Common myeloid progenitor, CD34-positive (primary cell): ENCODE results near the gene HMCN1.

ENCODE experiments used
- CTCF ChIA-PET: fragments of 350-600 bp; sonication (Branson Sonifier 250); formaldehyde crosslinking; loops from one replicate; lab custom pipeline; 2021; ENCODE audit warnings: antibody characterized with exemption; lab: Charles Lee
- POLR2A ChIA-PET: fragments of 350-600 bp; sonication (Branson Sonifier 250); formaldehyde crosslinking; loops from one replicate; lab custom pipeline; 2021; ENCODE audit warnings: antibody characterized with exemption; lab: Charles Lee
- DNase-seq, 3 donors: peaks; one replicate each; pipeline versions ENCODE4 v3.0.0 to v3.0.0-alpha.2; 2013
- H3K27ac ChIP-seq, 2 experiments: 1 replicate in 1 of 2; 2 replicates in 1 of 2; pipeline ENCODE4 v1.7.0; 2013; ENCODE audit warnings: inconsistent platforms in 2 of 2, low read length in 2 of 2, mild to moderate bottlenecking in 2 of 2, low read depth in 1 of 2, moderate library complexity in 1 of 2; ENCODE audit not compliant: severe bottlenecking in 2 of 2, insufficient read depth in 1 of 2, poor library complexity in 1 of 2
- H3K27me3 ChIP-seq, 5 experiments: replicated peaks in 2 of 5; 1 replicate in 3 of 5; 2 replicates in 2 of 5; pipeline versions ENCODE4 v1.6.1 to v1.7.0; 2013; ENCODE audit warnings: low read length in 4 of 5, mild to moderate bottlenecking in 2 of 5, moderate library complexity in 2 of 5, inconsistent platforms in 1 of 5; ENCODE audit not compliant: insufficient read depth in 5 of 5, control insufficient read depth in 4 of 5
- H3K36me3 ChIP-seq, 4 experiments: 1 replicate in 2 of 4; 2 replicates in 2 of 4; pipeline versions ENCODE4 v1.6.1 to v1.7.0; 2013; ENCODE audit warnings: low read length in 3 of 4, control low read depth in 1 of 4, mild to moderate bottlenecking in 1 of 4; ENCODE audit not compliant: control insufficient read depth in 4 of 4, insufficient read depth in 4 of 4
- H3K4me1 ChIP-seq, 4 experiments: 1 replicate in 3 of 4; 2 replicates in 1 of 4; pipeline versions ENCODE4 v1.6.1 to v1.7.1; 2013; ENCODE audit warnings: low read length in 3 of 4, mild to moderate bottlenecking in 3 of 4, control low read depth in 1 of 4, inconsistent platforms in 1 of 4, moderate library complexity in 1 of 4; ENCODE audit not compliant: control insufficient read depth in 4 of 4, insufficient read depth in 4 of 4; ENCODE audit errors: control extremely low read depth in 1 of 4
- H3K4me3 ChIP-seq, 7 experiments: 1 replicate in 4 of 7; 2 replicates in 3 of 7; pipeline versions ENCODE4 v1.5.1 to v1.7.0; 2013; ENCODE audit warnings: mild to moderate bottlenecking in 7 of 7, low read length in 6 of 7, moderate library complexity in 6 of 7, inconsistent platforms in 2 of 7, low read depth in 2 of 7, control low read depth in 1 of 7; ENCODE audit not compliant: insufficient read depth in 4 of 7, control insufficient read depth in 1 of 7; ENCODE audit errors: extremely low read depth in 1 of 7
- H3K9me3 ChIP-seq, 5 experiments: 1 replicate in 4 of 5; 2 replicates in 1 of 5; pipeline versions ENCODE4 v1.6.1 to v1.7.1; 2013; ENCODE audit warnings: low read length in 4 of 5, mild to moderate bottlenecking in 2 of 5, inconsistent platforms in 1 of 5, low read depth in 1 of 5, moderate library complexity in 1 of 5; ENCODE audit not compliant: control insufficient read depth in 4 of 5, insufficient read depth in 2 of 5; ENCODE audit errors: control extremely low read depth in 1 of 5
- WGBS: methylation state at CpG from one replicate; pipeline ENCODE4 v1.1.5; 2013; ENCODE audit not compliant: insufficient coverage; 5-methylcytosine and 5-hydroxymethylcytosine counted together

Gene HMCN1

DNA sequence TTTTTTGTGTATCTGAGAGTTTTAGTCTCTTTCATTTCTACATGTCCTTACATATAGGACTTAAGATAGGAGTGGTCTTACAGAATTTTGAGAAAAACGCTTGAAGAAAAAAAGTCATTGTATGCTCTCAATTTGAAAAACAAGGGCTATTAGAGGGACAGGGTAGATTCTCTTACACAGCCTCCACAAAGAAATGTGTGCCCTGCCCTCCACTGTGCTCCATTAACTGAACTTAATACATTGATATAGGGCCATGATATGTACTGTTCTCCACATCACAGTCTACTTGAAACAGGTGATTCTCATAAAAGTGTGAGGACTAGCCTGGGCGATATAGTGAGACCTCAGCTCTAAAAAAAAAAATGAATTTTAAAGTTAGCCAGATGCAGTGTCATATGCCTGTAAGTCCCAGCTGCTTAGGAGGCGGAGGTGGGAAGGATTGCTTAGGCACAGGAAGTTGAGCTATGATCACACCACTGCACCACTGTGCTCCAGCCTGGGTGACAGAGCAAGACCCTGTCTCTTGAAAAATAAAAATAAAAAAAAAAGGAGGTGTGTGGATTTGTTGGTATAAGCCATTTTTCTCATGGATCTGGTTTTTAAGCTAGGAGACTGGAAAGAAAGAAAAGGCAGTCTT lies 77.0 kb downstream of the HMCN1 start:
- ChIA-PET CTCF (interaction anchor here (0.6 kb wide), 1 partner anchor 828 kb away, joined by 3 read pairs; no protein-coding TSS in a partner anchor), POLR2A (no interaction called here)
- H3K4me1 ChIP-seq, result no peaks in the 10 kb centered on the region
- WGBS, result 67% methylated on average over 1 of the region's 3 CpGs
- no peak overlapping the region for H3K4me3 ChIP-seq
- no peak for DNase-seq
- no peaks in the 10 kb centered on the region for H3K36me3 ChIP-seq
- H3K27ac ChIP-seq, result no peak overlapping the region
- no peaks in the 10 kb centered on the region for H3K27me3 ChIP-seq
- no peaks in the 10 kb centered on the region for H3K9me3 ChIP-seq

DNA sequence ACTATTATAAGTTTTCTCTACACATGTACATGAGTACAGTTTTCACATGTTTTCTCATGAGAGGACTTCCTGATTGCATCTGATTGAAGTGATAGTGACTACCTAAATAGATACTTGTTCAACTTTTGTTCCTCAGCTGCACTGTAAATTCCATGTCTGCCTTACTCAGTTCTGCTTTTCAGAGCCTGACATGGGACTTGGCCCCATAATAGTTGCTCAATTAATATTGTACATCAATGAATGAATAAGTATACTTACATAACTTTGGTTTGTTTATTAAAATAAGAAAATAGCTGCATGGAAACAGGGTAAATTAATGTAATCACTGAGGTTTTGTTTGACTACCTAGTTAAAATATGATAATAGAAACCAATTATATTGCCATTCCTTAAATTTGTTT lies 78.7 kb downstream of the HMCN1 start:
- Histone ChIP-seq H3K27me3 (no peaks in the 10 kb centered on the region), H3K27ac (no peak overlapping the region), H3K9me3 (no peaks in the 10 kb centered on the region), H3K36me3 (no peaks in the 10 kb centered on the region), H3K4me3 (no peak overlapping the region), H3K4me1 (no peaks in the 10 kb centered on the region)
- CTCF ChIA-PET, result interaction anchor here (1.1 to 1.6 kb wide), 3 partner anchors 9 to 89 kb away, joined by 3 read pairs; no protein-coding TSS in a partner anchor
- POLR2A ChIA-PET, result no interaction called here
- DNase-seq, result no peak

DNA sequence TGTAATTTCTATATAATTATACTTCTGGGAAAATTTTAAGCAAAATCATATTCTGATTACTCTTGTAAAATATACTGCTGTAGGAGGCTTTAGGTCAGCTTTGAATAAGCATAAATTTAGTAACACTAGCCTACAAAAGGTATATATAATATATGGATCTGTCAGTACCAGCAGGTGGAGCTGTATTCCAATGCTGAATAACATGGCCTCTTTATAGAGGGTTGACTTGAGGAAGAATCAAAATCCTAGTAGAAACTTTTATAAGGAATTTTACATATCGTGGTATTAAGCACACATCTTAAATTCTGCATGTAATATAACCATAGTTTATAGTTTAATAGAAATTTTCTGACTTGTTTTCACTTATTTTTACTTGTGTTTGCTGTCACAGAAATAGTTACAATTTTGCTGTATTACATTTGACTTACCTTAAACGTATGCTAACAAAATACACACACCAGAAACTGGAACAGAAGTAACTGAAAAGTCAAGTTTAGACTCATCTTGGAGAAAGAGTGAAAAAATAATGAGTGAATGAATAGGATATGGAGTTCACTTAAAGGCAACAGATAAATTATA lies 79.3 kb downstream of the HMCN1 start:
- no peaks in the 10 kb centered on the region for H3K36me3 ChIP-seq
- ChIA-PET POLR2A (no interaction called here), CTCF (interaction anchor here (1.1 to 1.6 kb wide), 3 partner anchors 9 to 90 kb away, joined by 3 read pairs; no protein-coding TSS in a partner anchor)
- no CpG with 5 or more reads among the region's 2 CpGs for WGBS
- H3K27ac ChIP-seq, result no peak overlapping the region
- H3K27me3 ChIP-seq, result no peaks in the 10 kb centered on the region
- DNase-seq, result peak; percentile 39 to 62 (median 48)
- no peaks in the 10 kb centered on the region for H3K4me1 ChIP-seq
- H3K9me3 ChIP-seq, result no peaks in the 10 kb centered on the region
- no peak overlapping the region for H3K4me3 ChIP-seq

DNA sequence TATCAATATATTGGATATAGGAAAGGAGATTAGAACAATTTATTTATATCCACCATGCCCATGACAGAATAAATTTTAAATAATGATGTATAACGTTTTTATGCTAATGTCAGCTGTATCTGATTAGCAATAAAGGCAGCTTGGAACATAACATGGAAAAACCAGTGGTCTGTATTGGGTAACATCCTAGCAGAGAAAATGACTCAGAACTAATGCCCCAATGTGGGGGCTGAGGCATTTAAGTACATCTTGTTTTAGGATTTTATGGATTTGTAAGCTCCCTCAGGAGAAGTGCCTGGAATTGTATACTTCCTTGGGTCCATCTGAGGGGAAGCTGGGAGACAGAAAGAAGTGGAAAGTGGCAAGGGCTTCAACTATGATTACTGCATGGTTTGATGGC lies 82.3 kb downstream of the HMCN1 start:
- Histone ChIP-seq H3K4me1 (peaks cover 0 to 7% (median under 1%) of the 10 kb centered on the region in 4 experiments), H3K4me3 (no peak overlapping the region), H3K36me3 (no peaks in the 10 kb centered on the region), H3K9me3 (no peaks in the 10 kb centered on the region), H3K27ac (no peak overlapping the region), H3K27me3 (no peaks in the 10 kb centered on the region)
- ChIA-PET POLR2A (no interaction called here), CTCF (no interaction called here)
- 100% methylated on average over 1 of the region's 1 CpG for WGBS
- no peak for DNase-seq

DNA sequence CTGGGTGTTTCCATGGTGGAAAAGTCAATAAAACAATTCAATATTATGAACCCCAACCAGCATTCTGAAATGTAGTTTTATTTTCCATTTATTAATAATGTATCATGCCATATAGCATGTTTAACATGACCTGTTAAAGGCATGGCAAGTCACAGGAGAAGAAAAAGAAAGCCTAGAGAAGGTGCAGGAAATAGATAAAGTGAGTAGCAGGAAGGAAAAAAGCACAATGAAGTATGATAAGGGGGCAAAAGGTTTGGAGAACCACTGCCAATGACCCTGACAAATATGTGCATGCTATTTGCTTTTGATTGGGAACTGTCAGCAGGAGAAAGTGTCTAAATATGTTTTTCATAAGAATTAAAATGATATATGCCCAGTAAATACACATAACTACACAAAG lies 85.6 kb downstream of the HMCN1 start:
- Histone ChIP-seq H3K36me3 (no peaks in the 10 kb centered on the region), H3K4me1 (peaks cover 0 to 7% (median under 1%) of the 10 kb centered on the region in 4 experiments), H3K27ac (peak overlapping the region in 1 of 2 experiments; percentile 27), H3K27me3 (no peaks in the 10 kb centered on the region), H3K9me3 (no peaks in the 10 kb centered on the region), H3K4me3 (no peak overlapping the region)
- ChIA-PET POLR2A (no interaction called here), CTCF (no interaction called here)
- peak; percentile 60 to 86 (median 72) for DNase-seq

DNA sequence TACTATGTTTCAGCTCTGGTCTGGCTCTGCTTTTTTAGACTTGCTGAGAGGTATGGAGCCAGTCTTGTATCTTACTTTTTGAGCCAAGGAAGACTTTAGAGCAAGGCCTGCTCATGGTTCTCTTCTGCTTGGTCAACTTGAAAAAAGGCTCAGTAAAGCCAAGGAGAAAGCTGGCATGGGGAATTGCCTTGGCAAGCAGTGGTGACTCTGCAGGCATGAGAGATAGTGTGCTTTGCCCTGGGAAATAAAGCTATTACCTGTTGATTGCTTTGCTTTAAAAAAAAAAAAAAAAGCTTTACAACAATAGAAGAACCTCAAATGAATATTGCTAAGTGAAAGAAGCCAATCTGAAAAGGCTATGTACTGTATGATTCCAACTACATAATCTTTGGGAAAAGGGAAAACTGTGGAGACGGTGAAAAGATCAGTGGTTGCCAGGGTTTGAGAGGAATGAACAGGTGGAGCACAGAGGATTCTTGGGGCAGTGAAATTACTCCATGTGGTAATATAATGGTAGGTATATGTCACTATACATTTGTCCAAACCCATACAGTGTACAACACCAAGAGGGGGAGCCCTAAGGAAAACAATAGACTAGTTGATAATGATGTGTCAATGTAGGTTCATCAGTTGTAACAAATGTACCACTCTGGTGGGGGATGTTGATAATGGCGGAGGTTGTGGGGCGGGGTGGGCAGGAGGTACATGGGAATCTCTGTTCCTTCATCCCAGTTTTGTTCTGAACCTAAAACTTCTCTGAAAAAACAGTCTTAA lies 87.6 kb downstream of the HMCN1 start:
- ChIA-PET CTCF (interaction anchor here (0.7 to 1.5 kb wide), 3 partner anchors 9 to 392 kb away, joined by 3 read pairs; no protein-coding TSS in a partner anchor), POLR2A (no interaction called here)
- WGBS, result no CpG with 5 or more reads among the region's 3 CpGs

DNA sequence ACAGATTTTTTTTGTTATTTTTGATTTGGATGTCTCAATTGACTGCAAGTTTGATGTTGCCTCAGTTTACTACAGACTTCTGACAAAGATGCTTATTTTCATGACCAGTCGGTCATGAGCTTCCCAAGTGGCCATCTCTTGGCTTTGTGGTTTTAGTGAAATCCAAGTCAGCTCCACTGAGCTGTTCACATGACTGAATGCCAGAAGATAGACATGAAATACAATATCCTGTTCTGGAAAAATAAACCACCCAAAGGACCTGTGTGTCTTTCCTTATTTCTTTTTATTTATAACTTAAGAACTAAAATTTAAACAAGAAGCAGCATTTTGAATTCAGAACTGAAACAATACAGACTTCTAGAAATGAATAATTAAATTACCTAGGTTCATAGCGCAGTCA lies 89.3 kb downstream of the HMCN1 start:
- Histone ChIP-seq H3K9me3 (no peaks in the 10 kb centered on the region), H3K27ac (no peak overlapping the region), H3K4me1 (peaks cover 0 to 7% (median under 1%) of the 10 kb centered on the region in 4 experiments), H3K4me3 (no peak overlapping the region), H3K36me3 (no peaks in the 10 kb centered on the region), H3K27me3 (no peaks in the 10 kb centered on the region)
- ChIA-PET POLR2A (no interaction called here), CTCF (no interaction called here)
- DNase-seq, result no peak
- WGBS, result 60% methylated on average over 1 of the region's 2 CpGs

More for the DNA sequence above, 87.6 kb downstream of the HMCN1 start:
- H3K27ac ChIP-seq, result no peak overlapping the region
- no peak for DNase-seq
- peaks cover 0 to 7% (median under 1%) of the 10 kb centered on the region in 4 experiments for H3K4me1 ChIP-seq
- no peaks in the 10 kb centered on the region for H3K36me3 ChIP-seq
- no peaks in the 10 kb centered on the region for H3K27me3 ChIP-seq
- no peaks in the 10 kb centered on the region for H3K9me3 ChIP-seq
- H3K4me3 ChIP-seq, result no peak overlapping the region
